HG03066 (cell line): ENCODE results near the gene CDC42EP3.

Source experiments
- ATAC-seq: cut with Tn5 transposase; IDR thresholded peaks from one replicate; pipeline ENCODE4 v1.9.1; 2021; ENCODE audit warnings: low read depth; ENCODE audit not compliant: unreplicated experiment

The CDC42EP3 gene

DNA sequence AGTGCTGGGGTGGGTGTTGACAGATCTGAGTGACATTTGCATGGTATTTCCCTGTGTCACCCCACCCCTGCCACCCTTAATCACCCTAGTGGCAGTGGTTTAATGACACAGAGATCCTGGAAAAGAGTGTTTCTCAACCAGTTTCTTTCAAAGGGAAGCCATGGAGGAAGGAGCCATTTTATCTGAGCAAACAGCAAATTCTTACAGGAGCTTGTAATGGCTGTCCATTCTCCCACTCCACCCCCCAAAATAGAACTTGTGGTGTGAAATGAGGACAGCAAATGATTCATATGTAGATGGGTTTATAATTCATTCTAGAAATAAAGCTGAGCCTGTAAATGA lies 51.5 kb downstream of the CDC42EP3 start:
- no peak for ATAC-seq

GRCh38 chr2:37619230-37619958 lies 52.0 kb downstream of the CDC42EP3 start:
- ATAC-seq, result no peak

GRCh38 chr2:37618326-37618725 lies 53.1 kb downstream of the CDC42EP3 start:
- ATAC-seq, result no peak

GRCh38 chr2:37617119-37617892 lies 54.1 kb downstream of the CDC42EP3 start:
- no peak for ATAC-seq

DNA sequence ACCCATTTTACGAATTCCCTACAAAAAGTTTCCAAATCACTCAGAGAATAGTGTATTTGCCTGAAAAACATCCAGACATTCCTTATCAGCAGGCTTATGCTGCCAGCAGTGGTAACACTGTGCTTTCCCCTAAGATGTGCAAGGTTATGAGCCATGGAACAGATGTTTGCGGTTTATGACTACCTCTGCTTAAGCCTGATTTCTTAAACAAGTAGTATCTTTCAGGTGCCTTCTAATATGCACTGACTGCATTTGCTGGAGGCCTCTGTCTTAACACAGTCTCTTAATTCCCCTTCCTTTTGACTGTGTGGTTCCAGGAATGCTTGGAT lies 54.8 kb downstream of the CDC42EP3 start:
- ATAC-seq, result no peak

DNA sequence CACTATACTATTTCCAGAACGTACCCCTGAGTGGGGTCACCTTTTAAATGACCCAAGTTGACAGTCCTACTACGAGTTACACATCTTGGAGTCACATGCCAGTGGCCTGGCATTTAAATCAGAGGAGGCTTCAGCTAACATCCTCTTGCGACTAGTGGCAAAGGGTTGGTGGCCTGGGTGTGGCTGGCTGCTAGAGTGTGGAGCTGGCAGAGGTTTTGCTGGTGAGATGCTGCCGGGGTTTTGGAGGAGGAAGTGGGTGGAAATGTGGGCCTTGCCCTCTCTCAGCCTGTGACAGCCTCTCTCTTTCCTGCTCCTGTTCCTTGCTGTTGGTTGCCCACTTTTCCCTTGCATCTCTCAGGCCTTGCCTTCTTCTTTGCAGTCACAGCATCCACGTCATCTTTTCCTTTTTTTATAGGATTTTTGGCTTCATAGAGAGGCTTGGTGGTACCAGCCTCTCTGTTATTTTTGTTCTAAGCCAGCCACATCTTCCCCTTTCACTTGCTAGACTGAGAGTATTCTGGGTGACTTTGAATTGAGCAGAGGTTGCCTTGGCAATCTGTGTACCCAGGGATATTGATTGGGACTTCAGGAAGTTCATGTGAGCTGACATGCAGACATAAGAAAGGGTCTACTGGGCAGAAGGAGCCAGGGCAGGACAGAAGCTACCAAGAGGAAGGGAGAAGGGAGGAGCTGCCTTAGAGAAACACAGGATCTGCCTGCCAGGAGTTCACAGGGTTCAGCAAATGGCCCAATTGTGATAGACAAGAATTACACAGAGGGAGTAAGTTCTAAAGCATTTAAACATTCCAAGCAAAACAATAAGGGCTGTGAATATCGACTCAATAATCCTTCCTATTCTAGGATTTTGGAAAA lies 55.4 kb downstream of the CDC42EP3 start:
- no peak for ATAC-seq

DNA sequence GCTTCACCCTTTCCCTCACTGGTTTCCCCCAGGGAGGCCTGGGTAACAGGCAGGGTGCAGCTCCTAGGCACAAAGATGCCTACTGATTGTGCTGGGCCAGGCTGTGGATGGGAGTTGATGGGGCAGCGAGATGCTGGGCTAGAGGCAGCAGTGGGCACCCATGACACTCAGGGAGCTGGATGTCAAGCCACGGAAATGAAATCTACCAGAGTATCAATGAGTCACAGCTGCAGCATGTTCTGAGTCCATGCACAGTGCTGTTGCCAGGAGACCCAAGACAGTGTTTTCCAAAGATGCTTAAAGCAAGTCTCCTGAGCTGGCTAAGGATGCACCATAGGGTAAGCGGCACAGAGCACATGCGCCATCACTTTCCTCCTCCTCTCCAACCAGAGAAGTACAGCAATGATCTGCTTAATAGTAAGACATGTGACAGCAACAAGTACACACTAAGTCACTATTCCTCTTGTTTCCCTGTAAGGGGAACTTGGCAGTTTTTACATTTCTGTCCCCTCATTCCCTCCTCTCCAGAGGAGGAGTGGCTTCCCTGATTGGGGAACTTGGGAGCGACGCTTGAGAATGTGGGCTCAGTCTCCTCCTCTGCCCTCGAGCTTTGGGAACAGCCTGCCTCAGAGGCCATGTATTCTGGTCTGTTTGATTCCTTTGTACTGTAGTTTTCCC lies 57.2 kb downstream of the CDC42EP3 start:
- no peak for ATAC-seq

GRCh38 chr2:37612382-37612781 lies 59.1 kb downstream of the CDC42EP3 start:
- ATAC-seq, result no peak

- no peak for ATAC-seq
Observed at GRCh38 chr2:37610638-37611289, 60.7 kb downstream of the CDC42EP3 start.

- ATAC-seq, result no peak
Observed at GRCh38 chr2:37609782-37610181, 61.7 kb downstream of the CDC42EP3 start.

- no peak for ATAC-seq
Observed at GRCh38 chr2:37604716-37605115, 66.7 kb downstream of the CDC42EP3 start.

DNA sequence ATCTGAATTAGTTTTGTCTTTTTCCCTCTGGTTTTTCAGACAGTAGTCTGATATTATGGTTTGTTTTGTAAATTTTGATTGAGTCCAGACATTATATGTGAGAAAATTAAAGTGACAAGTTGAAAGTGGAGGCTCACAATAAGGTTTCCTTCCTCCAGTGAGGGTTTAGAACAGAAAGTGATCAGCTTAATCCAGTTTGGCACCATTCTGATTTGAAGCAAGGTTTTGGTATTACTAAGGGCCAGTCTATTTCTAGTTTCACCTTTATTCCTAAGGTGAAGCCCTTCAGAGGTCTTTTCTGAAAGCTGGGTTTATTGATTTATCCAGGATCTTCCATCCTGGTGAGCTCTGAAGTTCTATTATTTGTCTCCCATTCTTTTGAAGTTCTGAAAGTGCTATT lies 68.7 kb downstream of the CDC42EP3 start:
- ATAC-seq, result no peak

- no peak for ATAC-seq
Observed at GRCh38 chr2:37602040-37602439, 69.4 kb downstream of the CDC42EP3 start.

- ATAC-seq, result no peak
Observed at GRCh38 chr2:37601569-37601968, 69.9 kb downstream of the CDC42EP3 start.

DNA sequence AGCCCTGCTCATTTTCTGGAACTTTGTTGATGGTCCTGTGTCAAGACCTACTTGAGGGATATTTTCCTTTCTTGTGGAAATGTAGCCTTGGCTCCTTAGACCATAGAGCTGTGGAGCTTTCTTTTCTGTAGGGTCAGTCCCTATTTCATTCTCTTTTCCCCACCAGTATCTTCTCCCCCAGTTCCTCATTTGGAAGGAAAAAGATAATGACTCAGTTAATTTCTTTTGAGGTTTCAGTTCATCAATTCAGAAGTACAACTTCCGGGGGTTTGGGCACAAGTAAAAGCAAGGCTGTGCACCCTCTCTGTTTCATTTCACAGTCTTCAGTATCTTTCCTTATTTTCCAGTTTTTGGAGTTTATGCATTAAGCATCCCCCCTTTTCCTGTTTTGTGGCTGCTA lies 70.7 kb downstream of the CDC42EP3 start:
- ATAC-seq, result peak; percentile 79

DNA sequence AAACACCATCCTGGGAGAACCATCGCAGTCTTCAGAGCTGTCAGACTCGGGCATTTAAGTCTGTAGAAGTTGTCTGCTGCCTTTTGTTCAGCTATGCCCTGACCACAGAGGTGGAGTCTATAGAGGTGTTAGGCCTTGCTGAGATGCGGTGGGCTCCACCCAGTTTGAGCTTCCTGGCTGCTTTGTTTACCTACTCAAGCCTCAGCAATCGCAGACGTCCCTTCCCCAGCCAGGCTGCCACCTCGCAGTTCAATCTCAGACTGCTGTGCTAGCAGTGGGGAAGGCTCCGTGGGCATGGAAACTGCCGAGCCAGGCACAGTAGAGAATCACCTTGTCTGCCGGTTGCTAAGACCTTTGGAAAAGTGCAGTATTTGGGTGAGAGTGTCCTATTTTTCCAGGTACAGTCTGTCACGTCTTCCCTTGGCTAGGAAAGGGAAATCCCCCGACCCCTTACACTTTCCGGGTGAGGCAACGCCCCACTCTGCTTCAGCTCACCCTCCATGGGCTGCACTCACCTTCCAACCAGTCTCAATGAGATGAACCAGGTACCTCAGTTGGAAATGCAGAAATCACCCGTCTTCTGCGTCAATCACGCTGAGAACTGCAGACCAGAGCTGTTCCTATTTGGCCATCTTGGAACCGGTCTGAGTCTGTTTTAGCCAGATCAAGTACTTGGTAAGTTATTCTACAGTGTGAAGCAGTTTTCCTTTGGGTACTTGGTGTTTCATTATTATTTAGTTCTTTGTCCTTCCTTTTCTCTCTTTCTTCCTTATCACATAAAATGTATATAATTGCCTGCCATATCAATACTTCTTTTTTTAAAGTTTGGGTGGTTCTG lies 71.5 kb downstream of the CDC42EP3 start:
- no peak for ATAC-seq

DNA sequence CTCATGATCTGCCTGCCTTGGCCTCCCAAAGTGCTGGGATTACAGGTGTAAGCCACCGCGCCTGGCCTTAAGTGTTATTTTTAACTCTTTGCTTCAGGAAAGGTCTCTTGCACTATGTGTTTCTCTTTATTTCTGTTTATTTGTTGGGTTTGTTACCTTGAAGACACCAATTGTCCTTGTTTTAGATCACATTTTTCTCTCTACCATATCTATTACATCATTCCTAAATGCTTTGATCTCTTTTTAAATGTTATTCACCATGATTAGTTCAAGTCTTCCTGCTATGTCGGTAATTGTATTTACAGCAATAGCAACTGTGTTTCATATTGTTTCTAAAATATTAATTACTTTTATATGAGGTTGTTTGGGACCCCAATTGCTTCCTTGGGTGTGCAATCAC lies 77.7 kb downstream of the CDC42EP3 start:
- no peak for ATAC-seq

- ATAC-seq, result no peak
Observed at GRCh38 chr2:37593024-37593423, 78.4 kb downstream of the CDC42EP3 start.
